NCI-H187 treated with DMSO at 0.1 percent for 48 hours (cell line): ENCODE measurements around the gene CXXC4.

Experiments used
- DNase-seq: peaks from one replicate; lab custom pipeline; 2025; lab: John Stamatoyannopoulos, UW

CXXC4 gene

DNA sequence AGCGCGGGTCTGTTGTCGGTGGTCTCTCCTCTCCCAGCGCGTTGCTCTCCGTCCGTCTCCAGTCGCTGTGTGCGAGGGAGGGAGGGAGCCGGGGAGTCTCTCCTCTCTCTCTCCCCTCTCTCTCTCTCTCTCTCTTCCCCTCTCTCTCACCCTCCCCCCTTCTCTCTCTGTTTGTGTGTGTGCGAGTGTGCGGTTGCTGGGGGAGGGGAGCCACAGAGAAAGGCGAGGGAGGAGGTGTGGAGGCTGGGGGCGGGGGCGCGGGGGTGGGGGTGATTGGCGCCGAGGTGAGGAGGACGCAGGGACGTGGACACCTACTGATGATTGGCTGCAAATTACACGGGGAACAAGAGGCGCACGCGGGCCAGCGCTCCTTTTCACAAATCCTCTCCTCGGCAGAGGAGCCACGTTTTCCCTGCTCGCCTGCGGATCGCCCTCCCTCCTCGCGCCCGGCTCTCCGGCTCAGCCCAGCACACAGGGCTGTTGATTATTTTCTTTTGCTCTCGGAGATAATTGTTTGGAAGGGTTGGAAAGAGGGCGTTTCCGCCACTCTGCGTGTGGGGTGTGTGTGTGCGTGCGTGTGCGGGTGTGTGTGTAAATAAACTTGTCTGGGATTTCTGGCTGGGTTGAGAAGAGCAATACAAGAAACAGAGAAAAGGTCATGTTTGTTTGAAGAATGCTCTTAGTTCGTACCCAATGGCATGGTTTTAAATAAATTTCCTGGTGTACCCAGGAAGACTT is at the start of gene CXXC4:
TSS of gene CXXC4 (minus strand) at position 73 of the 738 bp plus-strand sequence. CDS start 3,092 bp downstream, outside the sequence.
- peak; percentile 33 for DNase-seq

DNA sequence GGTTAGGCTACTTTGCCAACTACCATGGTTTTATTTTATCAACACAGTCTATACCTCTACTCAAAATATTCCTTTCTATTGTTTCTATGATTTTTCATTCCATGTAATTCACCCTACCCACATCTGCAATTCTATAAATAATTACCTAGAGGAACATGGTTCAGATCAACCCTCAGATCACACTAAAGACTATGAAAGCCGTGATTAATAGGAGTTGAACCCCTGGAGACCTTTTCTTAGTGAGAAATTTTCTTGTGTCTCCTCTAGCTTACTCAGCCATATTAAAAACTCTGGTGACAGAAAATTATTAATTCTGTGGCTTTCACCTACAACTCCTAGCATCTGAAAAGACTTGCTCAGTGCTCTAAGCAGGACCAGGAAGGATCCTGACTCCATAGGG is 38.5 kb upstream of the CXXC4 start:
- no peak for DNase-seq

DNA sequence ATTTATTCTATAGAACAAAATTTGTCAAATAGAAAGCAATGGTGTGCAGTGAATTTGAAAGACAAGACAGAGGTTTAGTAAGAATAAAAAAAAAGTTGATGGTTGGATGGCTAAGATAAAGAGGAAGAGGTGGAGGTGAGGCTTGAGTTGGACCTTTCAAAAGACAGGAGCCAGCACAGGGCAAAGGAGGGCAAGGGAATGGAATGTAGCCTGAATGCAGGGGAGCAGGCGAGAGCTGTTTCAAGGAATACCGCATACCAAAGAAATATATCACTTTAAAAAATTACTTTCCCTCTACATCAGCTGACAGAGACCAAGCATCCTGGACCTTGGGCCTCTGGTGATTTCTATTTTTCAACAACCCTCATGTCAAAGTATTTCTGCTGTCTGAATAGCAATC is 38.0 kb upstream of the CXXC4 start:
- no peak for DNase-seq

DNA sequence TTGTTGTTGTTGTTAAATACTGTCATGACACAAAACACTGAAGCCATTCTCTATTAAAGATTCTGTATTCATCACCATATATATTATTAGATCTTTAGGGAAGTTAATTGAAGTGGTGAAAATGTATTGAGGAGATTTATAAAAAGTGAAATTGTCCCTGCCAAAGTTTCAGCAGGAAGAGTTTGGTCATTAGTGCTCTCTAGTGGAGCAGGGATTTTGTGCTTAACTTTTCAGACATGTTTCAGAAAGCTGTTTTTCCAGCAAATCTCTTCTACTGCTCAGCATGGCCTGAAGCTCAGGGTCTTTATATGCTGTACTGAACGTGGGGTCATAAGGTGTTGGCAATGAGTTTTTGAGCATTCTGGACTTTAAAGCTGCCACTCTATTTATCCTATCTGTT is 36.7 kb upstream of the CXXC4 start:
- DNase-seq: no peak

DNA sequence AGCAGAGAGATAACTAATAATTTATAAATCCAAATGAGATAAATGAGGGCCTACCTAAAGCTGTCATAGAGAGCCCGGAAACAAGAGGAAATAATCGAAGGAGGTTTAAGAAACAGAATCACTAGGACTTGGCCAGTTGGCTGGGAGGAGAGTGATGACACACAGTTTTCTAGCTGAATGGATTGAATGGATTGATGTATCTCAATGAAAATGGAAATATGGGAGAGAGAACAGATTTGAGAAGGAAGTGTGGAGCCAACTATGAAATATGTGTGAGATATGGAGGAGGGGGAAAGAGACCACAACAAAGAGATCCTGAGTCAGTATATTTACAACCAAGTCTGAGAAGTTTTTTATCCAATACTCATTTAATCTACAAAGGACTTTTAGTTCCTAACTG is 35.7 kb upstream of the CXXC4 start:
- no peak for DNase-seq

DNA sequence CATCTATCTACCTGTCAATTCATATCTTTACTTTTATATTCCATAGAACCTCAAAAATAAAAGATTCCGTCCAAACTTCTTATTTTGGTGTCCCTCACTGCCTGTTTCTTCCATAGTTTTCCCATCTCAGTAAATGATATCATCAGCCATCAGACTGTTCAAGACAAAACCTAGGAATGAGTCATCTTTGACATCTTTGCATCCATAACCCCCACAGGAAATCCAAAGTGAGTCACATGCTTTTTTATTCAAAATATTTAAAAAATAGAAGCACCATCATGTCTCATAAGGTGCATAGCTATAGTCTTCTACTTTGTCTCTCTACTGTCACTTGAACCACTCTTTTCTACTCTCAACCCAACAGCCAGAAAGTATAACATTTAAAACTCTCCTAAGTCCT is 29.9 kb upstream of the CXXC4 start:
- no peak for DNase-seq

DNA sequence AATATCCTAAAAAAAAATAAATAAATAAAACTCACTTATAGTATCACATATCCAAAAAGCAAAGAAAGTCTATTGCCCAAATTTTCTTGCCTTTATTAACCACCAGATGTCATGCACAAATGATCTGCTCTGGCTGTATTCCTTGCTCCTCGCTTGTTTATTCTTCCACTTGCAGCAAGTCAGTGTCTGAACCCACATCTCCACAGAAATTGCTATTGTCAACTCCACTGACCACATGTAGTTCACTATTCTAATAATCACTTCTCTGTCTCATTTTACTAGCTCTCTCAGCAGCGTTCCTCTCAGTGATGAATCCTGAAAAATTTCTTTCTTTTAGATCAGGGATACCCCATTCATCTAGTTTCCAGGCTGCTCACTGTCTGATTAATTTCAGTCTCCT is 29.3 kb upstream of the CXXC4 start:
- no peak for DNase-seq

DNA sequence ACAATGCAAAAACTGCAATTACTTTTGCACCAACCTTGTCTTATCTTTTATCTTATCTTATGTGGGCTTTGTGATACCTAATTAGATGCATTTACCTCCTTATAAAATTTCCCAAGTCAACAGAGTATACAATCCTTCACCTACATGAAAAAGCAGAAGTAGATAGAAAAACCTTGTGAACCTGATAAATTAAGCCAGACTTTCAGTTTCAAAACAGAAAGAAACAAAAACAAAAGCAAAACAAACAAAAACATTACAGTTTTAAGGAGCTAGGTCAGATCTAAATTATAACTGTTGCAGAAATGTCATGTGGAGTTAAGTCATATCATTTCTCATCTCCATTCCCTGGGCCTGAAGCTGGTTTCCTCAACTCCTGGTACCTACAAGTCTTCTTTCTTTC is 24.9 kb upstream of the CXXC4 start:
- DNase-seq: no peak

DNA sequence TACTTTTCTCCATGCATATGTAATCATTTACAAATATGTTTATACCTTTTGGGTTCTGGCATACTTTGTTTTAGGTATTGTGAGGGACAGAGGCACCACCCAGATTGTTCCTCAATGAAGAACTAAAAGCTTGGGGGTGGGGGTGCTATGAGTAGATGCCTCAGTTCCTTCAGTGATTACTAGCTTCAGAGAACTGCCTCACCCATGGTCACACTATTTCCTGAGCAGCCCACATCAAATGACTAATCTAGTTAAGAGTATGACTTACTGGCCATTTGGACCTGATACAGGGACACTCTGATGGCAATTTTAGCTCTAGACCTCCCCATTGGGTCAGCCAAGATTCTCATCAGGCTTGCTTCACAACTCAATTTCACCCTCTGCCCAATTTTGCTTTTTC is 22.2 kb upstream of the CXXC4 start:
- DNase-seq: no peak

DNA sequence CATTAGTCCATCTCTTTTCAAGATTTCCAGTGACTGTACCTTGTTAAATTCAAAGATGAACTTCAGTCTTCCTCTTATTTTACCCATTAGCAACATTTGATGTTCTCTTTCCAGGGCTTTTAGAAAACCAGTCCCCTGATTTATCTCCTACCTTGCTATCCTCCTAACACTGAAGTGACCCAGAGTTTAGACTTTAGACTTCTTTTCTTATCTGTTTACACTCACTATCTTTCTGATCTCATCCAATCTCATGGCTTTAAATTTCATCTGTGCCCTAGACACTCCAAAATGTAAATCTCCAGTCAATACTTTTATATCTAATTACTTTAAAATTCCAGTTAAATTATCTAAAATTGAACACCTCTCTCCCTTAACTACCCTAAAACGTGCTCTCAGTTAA is 13.5 kb upstream of the CXXC4 start:
- no peak for DNase-seq

DNA sequence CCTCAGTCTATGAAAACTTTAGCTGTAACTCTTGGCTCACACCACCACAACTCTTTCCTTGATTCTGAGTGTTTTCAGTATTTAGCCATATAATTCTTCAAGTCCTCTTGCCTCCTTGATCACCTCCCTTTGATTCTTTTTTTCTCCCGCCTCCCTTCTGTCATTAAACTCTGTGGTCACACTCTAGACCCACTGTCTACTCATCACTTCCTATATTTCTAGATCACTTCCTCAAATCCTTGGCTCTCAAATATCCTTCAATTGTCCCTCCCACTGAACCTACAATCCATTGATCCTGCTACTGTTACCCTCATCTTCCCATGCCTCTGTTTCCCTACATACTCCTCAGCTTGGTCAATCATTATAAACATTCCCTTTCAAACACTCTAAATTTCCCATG is 12.4 kb upstream of the CXXC4 start:
- DNase-seq: no peak

DNA sequence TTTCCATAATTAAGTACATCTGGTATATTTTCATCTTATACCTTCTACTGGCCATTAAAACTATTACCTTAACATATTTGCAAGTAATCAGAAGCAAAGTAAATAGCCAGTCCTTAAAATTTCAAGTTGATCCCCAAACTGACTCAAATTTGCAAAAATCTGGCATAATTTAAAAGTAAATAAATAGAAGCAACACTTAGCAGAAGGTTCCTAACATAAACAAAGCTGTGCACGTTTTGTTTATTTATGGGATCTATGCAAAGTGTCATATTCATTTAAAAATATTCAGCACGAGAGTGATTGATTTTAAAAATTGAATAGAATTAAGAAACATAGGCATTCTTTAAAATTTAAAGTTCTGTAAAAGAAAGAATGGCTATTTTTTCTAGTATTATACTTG is 9.8 kb upstream of the CXXC4 start:
- DNase-seq: no peak

DNA sequence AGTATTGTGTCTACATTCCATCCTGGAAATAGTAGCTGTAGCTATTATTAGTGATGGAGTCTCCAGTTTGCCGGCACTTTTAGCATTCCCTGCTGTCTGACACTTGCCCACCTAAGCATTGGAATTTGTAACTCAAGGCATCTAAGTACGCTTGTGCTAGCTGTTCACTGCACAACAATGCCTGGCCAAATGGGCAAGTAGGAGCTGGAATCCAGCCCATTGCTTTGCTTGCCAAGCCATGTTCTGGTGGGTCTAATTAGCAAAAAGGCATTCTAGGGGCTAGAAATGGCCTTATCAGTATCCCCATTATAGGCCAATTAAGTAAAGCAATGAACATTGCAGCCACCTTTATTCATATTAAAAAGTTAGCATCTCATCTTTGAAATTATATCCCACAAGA is 7.8 kb upstream of the CXXC4 start:
- DNase-seq: no peak

DNA sequence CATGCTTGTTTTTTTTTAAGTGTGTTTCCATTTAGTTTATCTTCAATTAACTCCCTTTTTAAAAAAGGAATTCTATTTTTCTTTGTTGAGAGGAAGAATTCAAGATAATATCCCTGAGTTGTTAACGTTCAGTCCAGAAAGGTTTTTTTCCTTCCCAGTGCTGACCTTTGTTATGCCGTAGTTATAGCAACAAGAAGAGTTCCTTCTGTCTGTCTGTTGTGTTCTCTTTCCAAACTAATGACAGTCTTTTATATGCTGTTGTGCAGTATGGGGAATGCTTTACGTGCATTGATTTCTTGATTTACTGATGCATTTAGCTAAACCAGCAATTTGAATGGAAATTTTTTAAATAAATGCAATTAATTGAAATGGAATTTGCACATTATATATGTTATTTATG is 6.6 kb upstream of the CXXC4 start:
- no peak for DNase-seq

DNA sequence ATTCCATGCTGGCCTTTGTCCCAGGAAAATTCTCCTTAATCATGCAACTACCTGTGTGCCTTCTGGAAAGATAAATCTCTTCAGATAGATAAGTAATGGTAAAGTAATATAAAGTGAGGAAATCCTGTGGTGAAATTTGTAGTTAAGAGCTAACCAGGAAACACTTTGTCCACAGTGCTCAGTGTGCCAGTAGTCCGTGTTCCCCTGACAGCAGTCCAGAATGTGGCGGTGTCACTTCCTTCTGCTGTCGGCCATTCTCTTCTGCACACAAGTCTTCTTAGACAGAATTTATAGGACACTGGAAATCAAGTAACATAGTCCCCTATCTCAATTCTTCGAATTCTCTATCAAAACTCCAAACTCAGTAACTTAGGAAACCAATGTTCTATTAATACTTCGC is 5.7 kb upstream of the CXXC4 start:
- no peak for DNase-seq

DNA sequence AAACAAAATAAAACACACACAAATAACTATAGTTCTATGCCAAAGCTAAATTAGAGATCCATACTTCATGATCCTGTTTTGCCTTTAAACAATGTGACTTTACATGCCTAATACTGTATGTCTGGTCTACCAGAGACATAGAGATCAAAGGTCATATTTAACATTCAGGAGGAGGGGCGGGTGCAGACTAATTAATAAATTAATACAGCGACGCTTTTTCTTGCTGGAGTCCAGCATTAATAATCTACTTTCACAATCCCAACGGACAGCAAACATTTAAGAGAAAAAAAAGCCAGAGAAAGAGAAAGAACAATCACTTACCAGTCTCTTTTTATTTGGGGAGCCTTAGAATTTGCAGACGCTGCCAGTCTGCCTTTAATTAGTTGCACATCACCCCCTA is 509 bp downstream of the CXXC4 start:
- DNase-seq: no peak

DNA sequence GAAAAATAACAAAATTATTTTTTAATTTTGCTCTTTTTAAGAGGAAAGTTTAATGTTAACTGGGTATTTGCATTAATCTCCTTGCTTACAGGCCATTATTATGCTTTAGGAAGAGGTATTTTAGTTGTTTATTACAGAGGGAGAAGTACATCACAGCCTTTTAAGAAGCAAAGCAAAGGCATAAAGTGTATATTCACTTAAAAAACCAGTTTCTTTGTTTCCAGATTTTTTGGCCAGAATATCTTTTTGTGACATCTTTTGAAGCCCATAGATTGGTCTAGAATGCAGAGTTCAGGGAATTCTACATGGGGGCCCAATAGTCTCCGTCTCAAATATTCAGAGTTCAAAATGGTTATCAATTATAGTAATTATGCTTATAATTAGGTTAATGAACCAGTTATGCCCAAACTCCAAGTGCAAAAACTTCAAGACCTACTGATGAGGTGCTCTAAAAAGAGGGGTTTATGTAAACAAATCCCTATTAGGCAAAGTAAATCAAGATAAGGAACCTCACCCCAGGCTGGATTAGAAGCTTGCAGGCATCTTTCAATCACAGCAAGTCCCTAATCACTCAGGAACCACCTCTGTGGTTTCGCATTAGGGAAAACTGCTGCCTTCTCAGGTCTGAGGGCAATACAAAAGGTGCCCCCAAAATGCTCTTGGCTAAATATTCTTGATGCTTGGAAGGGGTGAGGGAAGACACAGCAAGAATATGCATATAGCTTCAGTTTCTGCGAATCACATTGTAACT is 1.4 kb downstream of the CXXC4 start:
- no peak for DNase-seq

DNA sequence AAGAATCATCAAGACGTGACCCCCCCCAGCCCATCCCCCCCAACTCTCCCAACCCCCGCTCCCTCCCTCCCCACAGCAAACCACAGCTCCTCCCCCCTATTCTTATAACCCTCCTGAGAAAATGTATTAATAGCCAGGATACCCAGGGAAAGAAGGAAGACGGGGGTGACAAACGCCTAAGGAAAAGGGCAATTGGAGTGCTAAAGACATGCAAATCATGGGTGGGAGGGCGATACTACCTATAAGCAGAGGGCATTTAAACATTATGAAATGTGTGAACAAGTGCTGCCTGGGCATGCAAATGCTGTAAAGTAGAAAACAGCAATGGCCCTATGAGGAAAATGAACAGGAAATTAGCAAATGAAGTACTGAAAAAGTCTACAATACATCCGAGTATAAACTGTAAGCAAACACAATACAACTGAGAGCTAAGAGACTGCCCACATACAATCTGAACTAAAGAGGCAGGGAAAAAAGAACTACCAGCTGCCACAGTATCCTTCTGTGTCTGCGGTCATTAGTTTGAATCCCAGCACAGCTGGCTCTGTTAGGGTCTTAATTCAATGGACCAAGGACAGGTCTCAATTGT is 2.4 kb downstream of the CXXC4 start:
- peak; percentile 15 for DNase-seq

DNA sequence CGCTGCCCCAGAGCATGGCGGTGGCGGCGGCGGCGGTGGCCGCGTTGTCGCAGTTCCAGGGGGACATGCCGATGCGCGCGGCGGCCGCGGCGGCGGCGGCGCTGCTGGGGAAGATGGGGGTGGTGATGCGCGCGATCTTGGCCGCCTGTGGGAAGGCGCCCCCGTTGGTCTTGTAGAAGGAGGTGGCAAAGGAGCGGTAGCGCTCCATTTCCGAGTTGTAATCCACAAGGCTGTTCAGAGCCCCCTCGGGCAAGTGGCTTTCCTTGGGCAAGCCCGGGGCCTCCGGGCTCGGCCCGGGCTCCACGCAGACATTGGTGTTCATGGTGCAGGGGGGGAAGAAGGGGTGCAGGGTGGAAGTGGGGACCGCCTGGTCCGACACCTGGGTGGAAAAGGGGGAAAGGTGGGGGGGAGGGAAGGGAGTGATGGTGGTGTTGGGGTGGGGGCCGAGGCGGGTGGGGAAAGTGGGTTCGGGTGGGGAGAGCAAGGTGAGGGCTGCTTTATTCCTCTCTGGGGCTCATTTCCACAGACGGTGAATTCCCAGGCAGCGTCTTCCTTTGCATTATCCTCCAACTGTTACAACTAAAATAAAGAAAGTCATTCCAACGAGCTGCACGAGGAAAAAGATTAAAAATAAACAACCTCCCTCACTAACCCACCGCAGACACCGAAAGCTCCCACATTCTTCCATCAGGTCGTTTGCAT is 3.1 kb downstream of the CXXC4 start:
- no peak for DNase-seq

DNA sequence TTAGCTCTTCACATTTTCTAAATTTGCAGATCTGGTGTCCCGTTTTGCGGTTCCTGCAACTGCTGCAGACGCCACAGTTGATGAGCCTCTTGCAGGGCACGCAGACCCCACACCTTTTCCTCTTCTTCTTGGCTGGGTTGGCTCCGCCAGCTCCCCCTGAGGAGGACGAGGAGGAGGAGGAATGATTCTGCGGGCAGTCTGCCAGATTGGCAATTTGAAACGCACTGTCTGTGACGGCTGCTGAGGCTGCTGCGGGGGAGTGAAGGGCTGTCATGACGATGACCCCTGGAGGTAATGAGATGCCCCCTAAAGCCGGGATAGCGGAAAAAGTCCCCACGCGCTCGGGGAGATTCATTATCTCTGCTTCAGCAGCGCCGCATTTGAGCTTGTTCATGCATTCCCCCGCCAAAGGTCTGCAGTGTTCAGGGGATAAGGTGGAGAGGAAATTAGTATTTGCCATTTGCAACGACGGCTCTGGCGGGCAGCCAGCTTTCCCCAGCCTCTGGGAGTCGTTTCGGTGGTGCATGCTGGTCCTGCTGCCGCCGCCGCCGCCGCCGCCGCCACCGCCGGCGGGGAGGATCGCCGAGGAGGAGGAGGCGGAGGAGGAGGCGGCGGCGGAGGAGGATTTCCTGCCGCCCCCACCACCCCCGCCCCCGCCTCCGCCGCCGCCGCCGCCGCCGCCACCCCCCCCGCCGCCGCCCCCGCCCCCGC is 3.8 kb downstream of the CXXC4 start:
- DNase-seq: no peak

DNA sequence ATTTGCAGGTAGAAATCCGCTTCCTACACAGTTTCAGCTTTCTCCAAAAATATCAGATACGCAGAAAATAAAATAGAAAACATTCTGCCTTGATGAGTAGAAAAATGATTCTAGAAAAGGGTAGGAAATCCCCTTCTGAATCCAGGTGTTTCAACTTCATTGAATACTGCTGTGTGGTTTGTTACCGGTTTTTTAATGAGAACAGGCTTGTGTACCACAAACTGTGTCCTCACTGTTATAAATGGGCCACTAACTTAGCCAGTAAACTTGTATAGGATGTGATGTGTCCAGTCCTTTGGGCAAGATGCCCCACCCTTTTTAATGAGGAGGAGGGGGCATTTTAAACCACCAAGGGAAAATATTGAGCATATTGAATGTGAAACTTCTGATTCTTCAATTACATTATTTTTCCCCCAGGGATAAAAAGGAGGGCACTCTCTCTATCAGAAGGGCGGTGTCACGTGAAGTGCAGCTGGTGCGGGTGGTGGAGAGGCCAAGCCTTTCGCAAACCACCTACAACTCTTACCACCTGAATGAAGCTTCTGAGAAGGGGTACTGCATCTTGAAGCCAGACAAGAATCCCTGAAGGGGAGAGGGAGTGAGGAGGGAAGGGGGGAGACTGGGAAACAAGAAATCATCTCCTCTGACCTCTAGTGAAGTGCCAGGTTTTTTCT is 4.5 kb downstream of the CXXC4 start:
- DNase-seq: peak; percentile 6

DNA sequence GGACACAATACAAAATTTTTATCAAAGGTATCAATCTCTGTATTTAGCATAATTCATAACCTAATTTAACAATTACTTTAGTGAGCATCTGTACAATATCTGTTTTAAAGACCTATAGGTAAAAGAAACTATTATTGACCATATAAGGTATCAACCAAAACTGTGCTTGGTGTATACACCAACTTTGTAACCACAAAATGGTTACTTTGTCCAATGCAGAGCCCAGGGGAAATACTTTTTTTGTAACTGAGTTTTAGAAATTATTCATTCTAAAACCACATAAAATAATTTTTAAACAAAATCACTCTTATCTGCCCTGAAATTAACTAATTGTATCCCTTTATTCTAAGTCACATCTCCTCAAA is 5.0 kb downstream of the CXXC4 start:
- no peak for DNase-seq
